Liver (tissue), 9 donors: ENCODE results near the gene MIGA1. TPM values are rescaled to one million over a fixed set of nuclear protein-coding genes. Genes with fewer than 3 reads are reported as not detected.

Source experiments
- DNase-seq: peaks from one replicate; pipeline ENCODE4 v3.0.0-alpha.2; 2017; ENCODE audit warnings: low spot score
- H3K27ac ChIP-seq, 2 donors: one replicate each; pipeline ENCODE4 v1.7.0; 2013; ENCODE audit warnings: inconsistent platforms in 2 of 2, low read length in 2 of 2, control low read depth in 1 of 2, low read depth in 1 of 2, mild to moderate bottlenecking in 1 of 2
- H3K27me3 ChIP-seq, 4 donors: one replicate each; pipeline versions ENCODE4 v1.6.1 to v1.7.0; 2013; ENCODE audit warnings: low read length in 3 of 4, inconsistent platforms in 1 of 4, mild to moderate bottlenecking in 1 of 4, moderate library complexity in 1 of 4; ENCODE audit not compliant: control insufficient read depth in 4 of 4, insufficient read depth in 4 of 4
- H3K36me3 ChIP-seq, 4 donors: one replicate each; pipeline versions ENCODE4 v1.6.1 to v1.7.0; 2013; ENCODE audit warnings: low read length in 3 of 4, mild to moderate bottlenecking in 3 of 4, low read depth in 1 of 4, moderate library complexity in 1 of 4; ENCODE audit not compliant: control insufficient read depth in 4 of 4, insufficient read depth in 3 of 4
- H3K4me1 ChIP-seq, 4 donors: one replicate each; pipeline versions ENCODE4 v1.6.1 to v1.7.0; 2013; ENCODE audit warnings: low read length in 3 of 4, mild to moderate bottlenecking in 3 of 4, moderate library complexity in 1 of 4; ENCODE audit not compliant: control insufficient read depth in 4 of 4, insufficient read depth in 4 of 4
- H3K4me3 ChIP-seq, 3 donors: one replicate each; pipeline versions ENCODE4 v1.6.1 to v1.7.0; 2013; ENCODE audit warnings: low read length in 3 of 3, control low read depth in 1 of 3, low read depth in 1 of 3, mild to moderate bottlenecking in 1 of 3
- H3K9ac ChIP-seq, 2 donors: one replicate each; pipeline ENCODE4 v1.7.0; 2013; ENCODE audit warnings: low read length in 2 of 2, mild to moderate bottlenecking in 2 of 2, moderate library complexity in 2 of 2, control low read depth in 1 of 2, low read depth in 1 of 2
- H3K9me3 ChIP-seq, 4 donors: one replicate each; pipeline versions ENCODE4 v1.6.1 to v1.7.0; 2013; ENCODE audit warnings: low read length in 3 of 4; ENCODE audit not compliant: control insufficient read depth in 4 of 4
- ATF3 ChIP-seq: IDR thresholded peaks from 2 replicates; pipeline ENCODE4 v1.6.1; 2016; ENCODE audit warnings: antibody characterized with exemption
- CTCF ChIP-seq: fragments of 150-350 bp; IDR thresholded peaks from 2 replicates; pipeline ENCODE4 v1.5.1; 2017; ENCODE audit warnings: improper control_type of control experiment, low read depth, low read length; ENCODE audit not compliant: missing input control
- EGR1 ChIP-seq, 2 donors: IDR thresholded peaks; 2 replicates each; pipeline ENCODE4 v1.6.1; 2016 to 2018; ENCODE audit warnings: antibody characterized with exemption in 2 of 2, low read depth in 2 of 2
- FOXA1 ChIP-seq: IDR thresholded peaks from 2 replicates; pipeline ENCODE4 v1.6.1; 2016; ENCODE audit warnings: antibody characterized with exemption
- FOXA2 ChIP-seq: IDR thresholded peaks from 2 replicates; pipeline ENCODE4 v1.6.1; 2016; ENCODE audit warnings: antibody characterized with exemption
- GABPA ChIP-seq, 2 donors: IDR thresholded peaks in 1 of 2; conservative IDR thresholded peaks in 1 of 2; 2 replicates each; pipeline ENCODE4 v1.6.1; 2016; ENCODE audit warnings: antibody characterized with exemption in 2 of 2, mild to moderate bottlenecking in 1 of 2, moderate library complexity in 1 of 2
- HNF4A ChIP-seq, 2 donors: conservative IDR thresholded peaks; 2 replicates each; pipeline ENCODE4 v1.6.1; 2016; ENCODE audit warnings: antibody characterized with exemption in 2 of 2, mild to moderate bottlenecking in 2 of 2
- HNF4G ChIP-seq: IDR thresholded peaks from 2 replicates; pipeline ENCODE4 v1.6.1; 2016; ENCODE audit warnings: antibody characterized with exemption
- JUND ChIP-seq, 2 donors: IDR thresholded peaks; 2 replicates each; pipeline ENCODE4 v1.6.1; 2016; ENCODE audit warnings: antibody characterized with exemption in 2 of 2
- MAX ChIP-seq: IDR thresholded peaks from 2 replicates; pipeline ENCODE4 v1.6.1; 2016; ENCODE audit warnings: antibody characterized with exemption
- NR2F2 ChIP-seq: IDR thresholded peaks from 2 replicates; pipeline ENCODE4 v1.6.1; 2016; ENCODE audit warnings: antibody characterized with exemption
- RAD21 ChIP-seq, 2 donors: IDR thresholded peaks; 2 replicates each; pipeline ENCODE4 v1.6.1; 2016; ENCODE audit warnings: antibody characterized with exemption in 2 of 2, mild to moderate bottlenecking in 2 of 2
- REST ChIP-seq: IDR thresholded peaks from 2 replicates; pipeline ENCODE4 v1.6.1; 2016; ENCODE audit warnings: antibody characterized with exemption, mild to moderate bottlenecking
- RXRA ChIP-seq, 2 donors: IDR thresholded peaks; 2 replicates each; pipeline ENCODE4 v1.6.1; 2017 to 2018; ENCODE audit warnings: antibody characterized with exemption in 2 of 2, mild to moderate bottlenecking in 1 of 2
- SP1 ChIP-seq: IDR thresholded peaks from 2 replicates; pipeline ENCODE4 v1.6.1; 2018; ENCODE audit warnings: antibody characterized with exemption, mild to moderate bottlenecking
- TAF1 ChIP-seq: conservative IDR thresholded peaks from 2 replicates; pipeline ENCODE4 v1.6.1; 2016; ENCODE audit warnings: antibody characterized with exemption, mild to moderate bottlenecking
- YY1 ChIP-seq: IDR thresholded peaks from 2 replicates; pipeline ENCODE4 v1.6.1; 2016; ENCODE audit warnings: antibody characterized with exemption, mild to moderate bottlenecking
- ZBTB33 ChIP-seq: IDR thresholded peaks from 2 replicates; pipeline ENCODE4 v1.6.1; 2016; ENCODE audit warnings: antibody characterized with exemption
- WGBS: extraction: QIAGEN DNeasy Blood & Tissue Kit; methylation state at CpG from one replicate; pipeline ENCODE4 v1.1.7; 2013; 5-methylcytosine and 5-hydroxymethylcytosine counted together
- polyA plus RNA-seq, 2 donors: library from polyadenylated mRNA; stranded (reverse) in 1 of 2; unstranded in 1 of 2; fragments of 200-250 nt in 1 of 2; fragments of >200 nt in 1 of 2; fragmentation: Nextera tagmentation in 1 of 2; extraction: Ambion mirVana in 1 of 2; gene quantifications; one replicate each; pipeline versions ENCODE4 v1.2.1 to v1.2.3, GENCODE V29; 2013 to 2015
- total RNA-seq, 2 donors: library from RNA; depleted of rRNA; stranded (reverse); fragments of >200 nt; gene quantifications; one replicate each; pipeline ENCODE4 v1.2.3, GENCODE V29; 2014
- donor health status: healthy.
- donor health status: healthy.
- donor health status: healthy.
- donor health status: healthy.
- donor health status: healthy.

Gene MIGA1
- total and polyA plus RNA-seq, 4 donors: 3.5 to 8.0 (median 6.2) TPM

GRCh38 chr1:77824079-77824478, 44.6 kb downstream of the MIGA1 start:
- Histone ChIP-seq H3K27me3 (no peaks in the 10 kb centered on the region), H3K9ac (no peak overlapping the region)

More at GRCh38 chr1:77824079-77824478, 44.6 kb downstream of the MIGA1 start:
- TF ChIP-seq FOXA1 (no peak), RXRA (IDR thresholded peaks at IDR 0.05) (no peak), ATF3 (no peak), HNF4G (no peak), NR2F2 (no peak), FOXA2 (no peak), RAD21 (IDR thresholded peaks at IDR 0.05) (no peak), REST (no peak), YY1 (no peak), EGR1 (IDR thresholded peaks at IDR 0.05; ENCODE audit: low read depth in 2 of 2) (no peak), SP1 (no peak), GABPA (IDR thresholded peaks at IDR 0.05 in 1 of 2, conservative IDR thresholded peaks at IDR 0.05 in 1 of 2) (no peak), HNF4A (conservative IDR thresholded peaks at IDR 0.05) (no peak), JUND (IDR thresholded peaks at IDR 0.05) (no peak), CTCF (no peak), MAX (no peak), TAF1 (no peak), ZBTB33 (no peak)
- H3K27ac ChIP-seq: no peak overlapping the region
- H3K4me1 ChIP-seq: no peaks in the 10 kb centered on the region
- DNase-seq: no peak
- no peak overlapping the region for H3K4me3 ChIP-seq
- 97% methylated on average over 2 of the region's 2 CpGs for whole genome bisulfite sequencing
- no peaks in the 10 kb centered on the region for H3K9me3 ChIP-seq
- peaks cover 0 to 6% (median 4%) of the 10 kb centered on the region in 4 donors for H3K36me3 ChIP-seq
